ENCODE measurements around the gene ARSA.

- TF ChIP-seq POLR2AphosphoS5 (IDR thresholded peaks at IDR 0.05; ENCODE audit: borderline replicate concordance, low read depth, low read length) (no peak), EZH2 (IDR thresholded peaks at IDR 0.05) (no peak), FOXP2 (optimal IDR thresholded peaks at IDR 0.05; ENCODE audit: control extremely low read depth, extremely low read length, insufficient read depth) (no peak)
Observed at GRCh38 chr22:50577697-50577986, 50.3 kb downstream of the ARSA start.

Data from SK-N-MC (cell line).